Left lung (tissue), 10 donors: ENCODE results near the gene OTUB1. TPM values are rescaled to one million over a fixed set of nuclear protein-coding genes. Genes with fewer than 3 reads are reported as not detected.
A peak's percentile ranks its signal among the peaks of the same experiment; 100 is the strongest.

Experiments used
- ATAC-seq: fragments of 200-7000 bp; cut with Tn5 transposase; one replicate; pipeline ENCODE4 v1.9.1; 2020; ENCODE audit warnings: moderate library complexity
- DNase-seq, 4 donors: peaks; one replicate each; pipeline ENCODE4 v3.0.0-alpha.2; 2013 to 2020
- H3K27ac ChIP-seq, 2 donors: fragments of 200-600 bp; sonication (generic) in 1 of 2; one replicate each; pipeline versions ENCODE4 v1.5.0 to v1.8.0; 2020 to 2021
- H3K27me3 ChIP-seq, 2 donors: fragments of 200-600 bp; sonication (generic) in 1 of 2; one replicate each; pipeline versions ENCODE4 v1.5.0 to v1.8.0; 2020 to 2021
- H3K36me3 ChIP-seq, 2 donors: fragments of 200-600 bp; sonication (generic) in 1 of 2; one replicate each; pipeline versions ENCODE4 v1.5.0 to v1.8.0; 2020 to 2021
- H3K4me1 ChIP-seq, 2 donors: fragments of 200-600 bp; one replicate each; pipeline ENCODE4 v1.8.0; 2021
- H3K4me3 ChIP-seq, 2 donors: fragments of 200-600 bp; sonication (generic) in 1 of 2; one replicate each; pipeline versions ENCODE4 v1.5.0 to v1.8.0; 2020 to 2021; ENCODE audit warnings: mild to moderate bottlenecking in 1 of 2
- H3K9me3 ChIP-seq, 2 donors: fragments of 200-600 bp; sonication (generic) in 1 of 2; one replicate each; pipeline versions ENCODE4 v1.5.0 to v1.8.0; 2020 to 2021
- CTCF ChIP-seq, 2 donors: fragments of 200-600 bp; sonication (generic) in 1 of 2; IDR thresholded peaks; one replicate each; pipeline versions ENCODE4 v1.5.0 to v1.8.0; 2021; ENCODE audit warnings: antibody characterized with exemption in 2 of 2
- intact Hi-C, 2 donors: fragments of 100-400 bp; cut with DNase I; formaldehyde crosslinking; loops; one replicate each; pipeline versions ENCODE4 v1.11.2 to v1.14.2; 2022
- polyA plus RNA-seq, 6 donors: library from polyadenylated mRNA; unstranded; fragments of 120-200 nt; gene quantifications; one replicate each; pipeline ENCODE4 v1.2.1, GENCODE V29; 2013; ENCODE audit not compliant: insufficient read length in 6 of 6
- total RNA-seq, 2 donors: library from RNA; stranded (reverse); fragmentation: NEBNext Ultra II Directional; extraction: Animal tissue kit (Norgen Biotek cat#: 25700); gene quantifications; one replicate each; pipeline ENCODE4 v1.2.1, GENCODE V29; 2021
- donor health status: DM: no; HTN: yes; CAD: no.
- donor health status: DM: no; HTN: no; CAD: no.

The OTUB1 gene
- total and polyA plus RNA-seq, 8 donors = 65.0 to 94.8 (median 83.1) TPM

- H3K36me3 ChIP-seq = no peaks in the 10 kb centered on the region
- no peak for DNase-seq
- intact Hi-C loops = no loop called here
Observed at GRCh38 chr11:64023712-64024710, 37.8 kb downstream of the OTUB1 start.

GRCh38 chr11:64025205-64025604 lies 39.0 kb downstream of the OTUB1 start:
- Histone ChIP-seq H3K4me3 (no peak overlapping the region), H3K27me3 (peaks cover 0 to 25% of the 10 kb centered on the region in 2 donors), H3K36me3 (no peaks in the 10 kb centered on the region), H3K9me3 (no peaks in the 10 kb centered on the region), H3K4me1 (peaks cover 5 to 15% of the 10 kb centered on the region in 2 donors), H3K27ac (no peak overlapping the region)
- TF ChIP-seq CTCF (IDR thresholded peaks at IDR 0.05) = no peak
- ATAC-seq (no peak), DNase-seq (no peak)
- intact Hi-C loops = no loop called here

More at GRCh38 chr11:64023712-64024710, 37.8 kb downstream of the OTUB1 start:
- H3K4me3 ChIP-seq = no peak overlapping the region
- no peak for ATAC-seq
- H3K27me3 ChIP-seq = peaks cover 0 to 15% of the 10 kb centered on the region in 2 donors
- H3K4me1 ChIP-seq = peaks cover 5 to 15% of the 10 kb centered on the region in 2 donors
- no peak overlapping the region for H3K27ac ChIP-seq
- H3K9me3 ChIP-seq = no peaks in the 10 kb centered on the region
- no peak for TF ChIP-seq CTCF (IDR thresholded peaks at IDR 0.05)

- Histone ChIP-seq H3K27me3 (peaks cover 0 to 25% of the 10 kb centered on the region in 2 donors), H3K9me3 (no peaks in the 10 kb centered on the region), H3K4me3 (no peak overlapping the region), H3K4me1 (peaks cover 5 to 15% of the 10 kb centered on the region in 2 donors), H3K27ac (no peak overlapping the region), H3K36me3 (no peaks in the 10 kb centered on the region)
- no peak for DNase-seq
- no peak for ATAC-seq
- intact Hi-C loops = no loop called here
- no peak for TF ChIP-seq CTCF (IDR thresholded peaks at IDR 0.05)
Observed at GRCh38 chr11:64026575-64027205, 40.5 kb downstream of the OTUB1 start.

- no peak overlapping the region for H3K27ac ChIP-seq
- ATAC-seq = peak; percentile 25
- no peak for DNase-seq
- H3K9me3 ChIP-seq = no peaks in the 10 kb centered on the region
- H3K27me3 ChIP-seq = peaks cover 0 to 31% of the 10 kb centered on the region in 2 donors
- H3K4me3 ChIP-seq = no peak overlapping the region
- no peaks in the 10 kb centered on the region for H3K36me3 ChIP-seq
- peaks cover 5 to 15% of the 10 kb centered on the region in 2 donors for H3K4me1 ChIP-seq
- no peak for TF ChIP-seq CTCF (IDR thresholded peaks at IDR 0.05)
- intact Hi-C loops = no loop called here
Observed at GRCh38 chr11:64027651-64028397, 41.6 kb downstream of the OTUB1 start.
